Measurements from ENCODE around the gene ZNG1B. TPM values are rescaled to one million over a fixed set of nuclear protein-coding genes. Genes with fewer than 3 reads are reported as not detected.
A peak's percentile ranks its signal among the peaks of the same experiment; 100 is the strongest.
"Not testable (repeated sequence)": the region's sequence is repeated elsewhere in the genome, so short reads cannot be mapped to it uniquely, and the experiment has no call there.

ZNG1B gene
- total RNA-seq, result 37.5 TPM

DNA sequence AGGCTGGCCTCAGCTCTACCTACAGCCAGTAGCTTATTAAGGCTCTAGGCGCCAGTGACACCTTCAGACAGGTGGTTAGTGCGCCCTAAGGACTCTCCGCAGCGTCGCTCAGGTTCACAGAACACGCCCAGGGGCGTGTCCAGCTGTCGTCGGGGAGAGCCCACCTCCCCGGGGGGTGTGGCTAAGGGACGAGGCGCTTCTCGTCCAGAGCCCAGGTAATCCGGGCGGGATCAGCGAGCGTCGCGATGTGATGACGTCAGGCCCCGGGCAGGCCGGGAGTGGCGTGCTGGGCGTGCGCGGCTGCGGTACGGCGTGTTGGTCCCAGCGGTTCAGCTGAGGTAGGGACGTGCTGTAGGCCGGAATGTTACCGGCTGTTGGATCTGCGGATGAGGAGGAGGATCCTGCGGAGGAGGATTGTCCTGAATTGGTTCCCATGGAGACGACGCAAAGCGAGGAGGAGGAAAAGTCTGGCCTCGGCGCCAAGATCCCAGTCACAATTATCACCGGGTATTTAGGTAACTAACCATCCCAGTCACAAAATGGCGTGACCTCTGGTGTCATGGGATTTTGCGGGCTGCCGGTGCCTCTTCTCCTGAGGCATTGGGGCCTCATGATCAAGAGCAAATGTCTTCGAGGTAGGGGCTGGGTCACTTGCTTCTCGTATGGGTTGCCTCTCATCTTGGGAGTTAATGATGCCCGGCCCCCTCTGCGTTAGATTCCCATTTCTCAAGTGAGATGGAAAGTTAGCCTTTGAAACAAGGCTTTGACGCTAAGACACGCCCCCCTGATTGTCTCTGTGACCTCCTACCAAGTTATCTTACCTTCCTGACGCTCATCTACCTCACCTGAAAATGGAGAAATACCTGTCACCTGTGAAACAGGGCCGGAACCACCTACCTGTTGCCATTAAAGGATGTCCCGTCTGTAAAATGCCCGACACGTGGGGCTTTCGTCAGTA is at the start of gene ZNG1B:
TSS of gene ZNG1B (plus strand) at position 184 of the 958 bp plus-strand sequence. CDS start at position 362, 178 bp downstream.
- not testable (repeated sequence) for DNase-seq (ENCODE audit: low spot score in 2 of 2); FAIRE-seq

DNA sequence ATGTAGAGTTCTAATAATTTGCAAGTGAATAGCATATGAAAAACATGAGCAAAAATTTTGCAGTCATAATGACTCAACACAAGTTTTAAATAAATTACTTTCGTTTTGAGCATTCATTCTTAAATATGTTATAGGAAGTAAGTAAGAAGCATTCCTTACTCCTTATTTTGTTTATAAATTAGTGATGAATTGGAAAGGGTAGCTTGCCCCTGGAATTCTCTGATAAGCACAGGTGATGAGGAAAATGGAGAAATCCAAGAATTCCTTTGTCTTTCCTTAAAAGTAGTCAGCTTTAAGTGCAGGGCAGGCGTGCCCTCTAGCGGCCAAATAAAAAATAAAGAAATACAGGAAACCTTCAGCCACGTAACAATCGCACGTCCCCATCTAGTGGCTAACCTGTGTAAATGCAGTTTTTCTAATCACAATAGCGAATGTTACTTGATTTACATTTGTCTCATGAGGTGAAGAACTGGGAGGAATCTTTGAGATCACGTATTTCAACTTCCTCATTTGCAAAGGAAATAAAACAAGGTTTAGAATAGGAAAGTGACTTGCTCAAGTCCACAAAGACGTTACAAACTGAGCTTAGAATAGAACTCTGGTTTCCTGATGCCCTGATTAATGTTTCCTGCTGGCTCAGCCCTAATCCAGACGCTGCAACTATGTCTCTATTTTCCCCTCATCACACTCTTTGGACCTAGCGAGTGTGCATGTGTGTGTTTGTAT is 47.2 kb upstream of the ZNG1B start:
- peak; percentile 41 to 46 for DNase-seq (ENCODE audit: low spot score in 2 of 2)
- FAIRE-seq, result peak; percentile 49

DNA sequence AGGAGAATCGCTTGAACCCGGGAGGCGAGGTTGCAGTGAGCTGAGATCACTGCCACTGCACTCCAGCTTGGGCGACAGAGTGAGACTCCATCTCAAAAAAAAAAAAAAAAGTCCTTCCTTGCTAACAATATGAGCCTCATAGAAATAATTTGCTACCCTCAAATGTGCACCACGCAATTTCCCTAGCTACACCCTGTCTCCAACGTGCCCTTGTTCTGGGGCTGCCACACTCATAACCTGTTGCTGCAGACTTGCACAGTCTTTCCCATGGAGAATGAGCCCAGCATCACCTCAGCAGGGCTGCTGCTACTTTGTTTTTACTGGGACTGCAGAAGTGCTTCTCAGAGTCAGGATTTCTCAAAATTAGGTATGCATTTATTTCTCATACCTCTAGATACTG is 46.4 kb upstream of the ZNG1B start:
- no peak for DNase-seq (ENCODE audit: low spot score in 2 of 2)
- no peak for FAIRE-seq

DNA sequence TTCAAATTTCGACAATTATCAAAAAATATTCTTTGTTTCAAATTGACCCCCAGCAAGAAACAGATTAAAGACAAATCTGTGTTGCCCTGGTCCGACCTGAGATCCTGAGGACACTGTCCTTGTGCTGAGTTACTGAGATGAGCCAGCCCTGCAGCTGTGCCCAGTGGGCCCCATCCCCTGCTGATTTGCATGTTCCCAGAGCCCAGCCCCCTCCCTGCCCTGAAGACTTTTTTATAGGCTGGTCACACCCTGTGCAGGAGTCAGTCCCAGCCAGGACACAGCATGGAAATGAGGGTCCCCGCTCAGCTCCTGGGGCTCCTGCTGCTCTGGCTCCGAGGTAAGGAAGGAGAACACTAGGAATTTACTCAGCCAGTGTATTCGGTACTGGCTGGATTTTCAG is 31.4 kb upstream of the ZNG1B start:
- DNase-seq (ENCODE audit: low spot score in 2 of 2) (no peak), FAIRE-seq (no peak)

DNA sequence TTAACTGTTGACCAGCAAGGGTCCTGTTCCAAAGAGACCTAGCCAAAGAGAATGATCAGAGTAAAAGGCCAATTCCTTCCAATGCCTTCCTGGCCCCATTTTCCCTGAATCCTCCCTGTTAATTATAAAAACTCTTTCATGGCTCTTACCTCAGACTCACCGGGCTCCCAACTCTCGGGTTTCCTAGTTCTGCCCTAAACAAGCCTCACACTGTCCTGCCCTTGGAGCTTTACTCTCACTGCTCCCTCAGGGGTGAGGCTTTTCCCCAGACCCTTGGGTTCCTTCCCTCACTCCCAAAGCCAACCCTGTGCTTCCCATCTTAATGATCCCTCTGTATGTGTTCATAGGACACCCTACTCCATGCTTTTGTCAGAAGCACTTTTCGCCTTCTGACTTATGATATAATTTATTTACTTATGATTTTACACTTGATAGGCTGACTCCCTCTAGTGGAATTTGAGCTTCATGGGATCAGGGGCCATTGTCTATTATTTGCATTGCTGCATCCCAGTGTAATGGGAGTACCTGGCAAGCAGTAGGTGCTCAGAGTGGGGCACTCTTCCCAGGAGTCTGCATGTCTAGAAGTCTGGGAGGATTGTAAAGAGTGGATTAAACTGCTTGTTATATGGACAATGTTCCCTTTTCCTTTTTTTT is 29.9 kb upstream of the ZNG1B start:
- FAIRE-seq (no peak), DNase-seq (ENCODE audit: low spot score in 2 of 2) (no peak)

DNA sequence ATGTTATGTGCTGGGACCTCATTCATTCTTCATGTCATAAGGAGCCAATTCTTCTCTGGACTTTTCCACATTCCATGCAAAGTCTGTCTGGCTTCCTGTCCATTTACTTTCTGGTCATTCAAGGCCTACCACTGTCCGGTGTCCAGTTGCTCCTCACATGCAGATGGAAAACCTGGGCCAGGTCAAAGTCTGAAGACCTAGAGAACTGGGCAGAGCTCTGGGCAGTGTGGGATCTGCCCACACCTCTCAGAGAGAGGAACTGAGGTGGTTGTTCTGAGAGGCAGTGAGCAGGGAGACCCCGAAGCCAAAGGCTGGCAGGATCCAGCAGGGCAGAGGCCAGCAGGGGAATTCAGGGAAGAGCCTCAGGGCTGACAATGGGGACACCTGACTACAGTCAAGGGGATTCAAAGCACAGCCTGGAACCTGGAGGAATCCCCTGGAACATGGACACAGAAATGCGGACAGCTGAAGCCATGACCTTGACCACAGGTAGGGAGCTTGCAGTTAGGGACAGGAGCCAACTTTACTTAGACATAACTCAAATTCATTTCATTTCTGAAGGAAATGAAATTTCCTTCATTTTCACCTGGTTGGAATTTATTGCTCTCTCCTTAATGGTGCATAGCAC is 25.7 kb upstream of the ZNG1B start:
- not testable (repeated sequence) for DNase-seq (ENCODE audit: low spot score in 2 of 2); FAIRE-seq

DNA sequence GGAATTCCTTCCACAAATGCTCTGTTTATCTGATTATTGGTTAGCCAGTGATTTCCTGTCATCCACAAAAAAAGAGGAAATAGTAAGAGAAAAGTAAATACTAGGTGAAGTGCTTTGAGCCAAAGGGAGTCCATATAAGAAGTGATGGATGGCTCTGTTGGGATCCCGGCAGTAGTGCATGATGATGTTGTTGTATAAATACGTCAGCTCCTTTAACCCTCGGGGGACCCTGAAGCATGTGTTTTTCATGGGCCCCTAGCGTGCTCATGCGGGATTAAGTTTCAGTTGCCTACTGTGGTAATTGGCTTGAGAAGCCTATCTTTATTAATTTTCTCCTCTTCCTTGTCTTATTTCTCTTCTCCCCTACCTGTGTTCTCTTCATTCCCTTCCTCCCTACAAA is 24.7 kb upstream of the ZNG1B start:
- not testable (repeated sequence) for FAIRE-seq; DNase-seq (ENCODE audit: low spot score in 2 of 2)

DNA sequence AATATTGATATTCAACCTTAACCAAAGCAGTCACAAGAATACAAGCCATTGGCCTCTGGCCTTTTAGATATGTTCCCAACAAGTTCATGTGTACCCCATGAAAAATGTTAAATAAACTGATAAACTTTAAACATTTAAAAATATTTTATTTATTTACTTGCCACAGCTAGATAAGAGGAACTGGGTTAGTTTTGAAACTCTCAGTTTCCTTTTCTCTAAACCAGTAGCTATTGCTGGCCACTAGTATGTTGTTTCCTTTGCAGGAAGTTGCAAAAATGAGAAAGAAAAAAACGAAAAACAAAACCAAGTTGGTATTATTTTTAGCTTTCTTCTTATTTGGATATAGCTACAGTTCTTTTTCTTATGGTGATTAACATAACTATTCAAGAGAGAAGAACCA is 5.7 kb upstream of the ZNG1B start:
- FAIRE-seq, result not testable (repeated sequence)

DNA sequence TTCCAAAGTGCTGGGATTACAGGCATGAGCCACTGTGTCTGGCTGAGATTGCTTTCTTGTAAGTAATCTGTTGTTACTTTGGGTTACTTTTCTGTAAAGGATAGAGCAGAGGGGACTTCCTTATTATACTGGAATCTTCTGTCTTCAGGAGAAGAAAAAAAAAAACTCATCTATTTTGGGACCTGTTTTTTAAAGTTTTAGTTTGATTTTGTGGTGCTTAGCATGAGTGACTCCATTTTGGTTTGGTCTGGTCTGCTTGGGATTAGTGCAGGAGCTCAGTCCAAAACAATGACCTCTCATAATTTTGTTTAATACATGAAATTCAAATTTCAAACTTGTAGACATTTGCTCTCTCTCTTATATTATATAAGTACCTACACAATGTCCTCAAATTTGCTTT is 4.0 kb upstream of the ZNG1B start:
- not testable (repeated sequence) for FAIRE-seq; DNase-seq (ENCODE audit: low spot score in 2 of 2)

More for the DNA sequence above, 5.7 kb upstream of the ZNG1B start:
- not testable (repeated sequence) for DNase-seq (ENCODE audit: low spot score in 2 of 2)

DNA sequence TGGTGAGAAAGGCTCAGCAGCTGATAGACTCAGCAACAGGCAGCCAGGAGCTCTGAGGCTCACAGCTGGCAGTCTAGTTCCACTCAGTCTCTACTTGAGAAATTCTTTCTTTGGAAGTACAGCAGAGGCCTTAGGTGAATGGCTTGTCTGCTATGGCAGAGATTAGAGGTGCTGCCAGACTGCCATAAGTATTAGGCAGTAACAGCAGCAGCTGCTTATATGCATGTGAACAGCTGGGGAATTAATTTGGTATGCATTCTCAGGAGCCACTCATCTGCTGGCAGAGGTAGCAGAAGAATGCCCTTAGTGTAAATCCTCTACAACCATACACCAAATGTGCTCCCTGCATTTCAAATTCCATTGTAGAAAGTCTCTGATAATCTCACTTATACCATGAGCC is 28.3 kb downstream of the ZNG1B start:
- not testable (repeated sequence) for DNase-seq (ENCODE audit: low spot score in 2 of 2); FAIRE-seq

DNA sequence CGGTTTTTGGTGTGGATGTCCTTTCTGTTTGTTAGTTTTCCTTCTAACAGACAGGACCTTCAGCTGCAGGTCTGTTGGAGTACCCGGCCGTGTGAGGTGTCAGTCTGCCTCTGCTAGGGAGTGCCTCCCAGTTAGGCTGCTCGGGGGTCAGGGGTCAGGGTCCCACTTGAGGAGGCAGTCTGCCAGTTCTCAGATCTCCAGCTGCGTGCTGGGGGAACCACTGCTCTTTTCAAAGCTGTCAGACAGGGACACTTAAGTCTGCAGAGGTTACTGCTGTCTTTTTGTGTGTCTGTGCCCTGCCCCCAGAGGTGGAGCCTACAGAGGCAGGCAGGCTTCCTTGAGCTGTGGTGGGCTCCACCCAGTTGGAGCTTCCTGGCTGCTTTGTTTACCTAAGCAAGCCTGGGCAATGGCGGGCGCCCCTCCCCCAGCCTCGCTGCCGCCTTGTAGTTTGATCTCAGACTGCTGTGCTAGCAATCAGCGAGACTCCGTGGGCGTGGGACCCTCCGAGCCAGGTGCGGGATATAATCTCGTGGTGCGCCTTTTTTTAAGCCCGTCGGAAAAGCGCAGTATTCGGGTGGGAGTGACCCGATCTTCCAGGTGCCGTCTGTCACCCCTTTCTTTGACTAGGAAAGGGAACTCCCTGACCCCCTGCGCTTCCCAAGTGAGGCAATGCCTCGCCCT is 39.3 kb downstream of the ZNG1B start:
- DNase-seq (ENCODE audit: low spot score in 2 of 2); FAIRE-seq: not testable (repeated sequence)

DNA sequence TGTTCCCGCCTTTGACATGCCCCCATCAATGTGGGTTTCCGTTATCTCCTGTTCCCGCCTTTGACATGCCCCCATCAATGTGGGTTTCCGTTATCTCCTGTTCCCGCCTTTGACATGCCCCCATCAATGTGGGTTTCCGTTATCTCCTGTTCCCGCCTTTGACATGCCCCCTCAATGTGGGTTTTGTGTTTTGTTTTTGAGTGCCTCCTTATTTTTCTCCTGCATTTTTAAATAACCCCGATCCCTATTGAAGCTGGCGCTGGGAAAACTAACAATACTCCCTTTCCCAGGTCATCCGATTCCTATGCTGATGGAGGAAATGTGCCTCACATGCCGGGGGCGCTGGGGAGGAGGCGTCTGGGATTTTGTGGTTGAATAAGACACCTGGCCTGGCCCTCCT is 59.0 kb downstream of the ZNG1B start:
- not testable (repeated sequence) for DNase-seq (ENCODE audit: low spot score in 2 of 2); FAIRE-seq

DNA sequence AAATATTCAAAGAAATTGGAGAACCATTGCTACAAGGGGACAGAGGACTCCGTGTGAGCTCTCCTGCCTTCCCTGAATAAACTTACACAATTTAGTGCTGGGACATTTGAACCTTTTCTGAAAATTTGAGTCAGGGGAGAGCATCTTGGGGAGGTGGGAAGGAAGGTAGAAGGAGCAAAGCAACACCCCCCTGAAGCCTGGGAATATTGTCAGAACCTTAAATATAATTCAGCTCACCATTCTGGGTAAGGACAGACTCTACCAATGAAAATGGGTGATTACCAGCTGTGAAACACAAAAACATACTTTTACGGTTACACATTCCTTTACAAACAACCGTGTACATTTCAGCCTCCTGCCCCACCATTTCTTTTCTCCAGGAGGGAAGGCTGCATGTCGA is 60.9 kb downstream of the ZNG1B start, which contains the start of gene FOXD4L1:
TSS of gene FOXD4L1 (plus strand) at position 301 of the 400 bp plus-strand sequence. CDS start 592 bp downstream, outside the sequence.
- FAIRE-seq; DNase-seq (ENCODE audit: low spot score in 2 of 2): not testable (repeated sequence)

DNA sequence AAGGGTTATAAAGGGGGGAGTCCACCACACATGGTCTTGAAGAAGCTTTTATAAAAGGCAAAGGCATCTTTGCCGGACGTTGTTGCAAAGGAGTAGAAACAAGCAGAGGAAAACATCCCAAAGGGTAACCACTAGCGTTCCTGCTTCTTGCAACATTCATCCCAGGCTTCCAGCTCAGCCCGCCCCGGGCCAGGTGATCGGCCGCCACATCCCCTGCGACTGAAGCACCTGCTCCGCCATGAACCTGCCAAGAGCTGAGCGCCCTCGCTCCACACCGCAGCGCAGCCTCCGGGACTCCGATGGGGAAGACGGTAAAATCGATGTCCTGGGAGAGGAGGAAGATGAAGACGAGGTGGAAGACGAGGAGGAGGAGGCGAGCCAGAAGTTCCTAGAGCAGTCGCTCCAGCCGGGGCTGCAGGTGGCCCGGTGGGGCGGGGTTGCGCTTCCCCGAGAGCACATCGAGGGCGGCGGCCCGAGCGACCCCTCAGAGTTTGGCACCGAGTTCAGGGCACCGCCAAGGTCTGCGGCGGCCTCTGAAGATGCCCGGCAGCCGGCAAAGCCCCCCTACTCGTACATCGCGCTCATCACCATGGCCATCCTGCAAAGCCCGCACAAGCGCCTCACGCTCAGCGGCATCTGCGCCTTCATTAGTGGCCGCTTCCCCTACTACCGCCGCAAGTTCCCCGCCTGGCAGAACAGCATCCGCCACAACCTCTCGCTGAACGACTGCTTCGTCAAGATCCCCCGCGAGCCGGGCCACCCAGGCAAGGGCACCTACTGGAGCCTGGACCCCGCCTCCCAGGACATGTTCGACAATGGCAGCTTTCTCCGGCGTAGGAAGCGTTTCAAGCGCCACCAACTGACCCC is 61.8 kb downstream of the ZNG1B start:
- DNase-seq (ENCODE audit: low spot score in 2 of 2); FAIRE-seq: not testable (repeated sequence)

DNA sequence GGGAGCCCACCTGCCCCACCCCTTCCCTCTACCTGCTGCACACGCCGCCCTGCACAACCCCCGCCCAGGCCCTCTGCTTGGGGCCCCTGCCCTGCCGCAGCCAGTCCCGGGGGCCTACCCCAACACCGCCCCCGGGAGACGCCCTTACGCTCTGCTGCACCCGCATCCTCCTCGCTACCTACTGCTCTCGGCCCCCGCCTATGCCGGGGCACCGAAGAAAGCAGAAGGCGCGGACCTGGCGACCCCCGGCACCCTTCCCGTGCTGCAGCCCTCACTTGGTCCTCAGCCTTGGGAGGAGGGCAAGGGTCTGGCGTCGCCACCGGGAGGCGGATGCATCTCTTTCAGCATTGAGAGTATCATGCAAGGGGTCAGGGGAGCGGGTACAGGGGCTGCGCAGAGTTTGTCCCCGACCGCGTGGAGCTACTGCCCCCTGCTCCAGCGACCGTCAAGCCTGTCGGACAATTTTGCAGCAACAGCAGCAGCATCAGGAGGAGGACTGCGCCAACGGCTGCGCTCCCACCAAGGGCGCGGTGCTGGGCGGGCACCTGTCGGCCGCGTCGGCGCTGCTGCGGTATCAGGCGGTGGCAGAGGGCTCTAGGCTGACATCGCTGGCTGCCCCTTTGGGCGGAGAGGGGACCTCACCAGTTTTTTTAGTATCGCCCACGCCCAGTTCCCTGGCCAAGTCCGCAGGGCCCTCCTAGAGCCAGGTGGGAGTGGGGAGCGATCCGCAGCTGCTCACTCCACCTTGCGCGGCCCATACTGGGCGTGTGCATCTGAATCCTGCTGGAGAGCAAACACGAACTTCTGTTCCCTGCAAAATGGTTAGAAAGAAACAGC is 62.6 kb downstream of the ZNG1B start:
- not testable (repeated sequence) for DNase-seq (ENCODE audit: low spot score in 2 of 2); FAIRE-seq

DNA sequence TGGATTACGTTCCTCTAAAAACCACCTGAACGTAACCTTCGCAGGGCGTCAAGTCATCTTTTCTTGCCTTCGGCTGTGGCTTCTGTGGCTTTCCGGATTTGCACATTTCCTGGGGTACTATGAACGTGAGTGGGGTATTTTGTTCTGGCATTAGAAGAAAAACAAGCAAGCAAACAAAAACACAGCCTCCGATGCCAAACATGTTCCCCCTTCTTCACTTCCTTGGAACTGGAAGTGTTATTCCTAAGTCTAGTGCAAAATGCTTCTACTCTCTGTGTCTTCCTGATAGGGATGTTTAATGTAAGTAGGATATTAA is 63.2 kb downstream of the ZNG1B start:
- not testable (repeated sequence) for FAIRE-seq
- DNase-seq (ENCODE audit: low spot score in 2 of 2), result peak in 1 of 2 donors; percentile 3

DNA sequence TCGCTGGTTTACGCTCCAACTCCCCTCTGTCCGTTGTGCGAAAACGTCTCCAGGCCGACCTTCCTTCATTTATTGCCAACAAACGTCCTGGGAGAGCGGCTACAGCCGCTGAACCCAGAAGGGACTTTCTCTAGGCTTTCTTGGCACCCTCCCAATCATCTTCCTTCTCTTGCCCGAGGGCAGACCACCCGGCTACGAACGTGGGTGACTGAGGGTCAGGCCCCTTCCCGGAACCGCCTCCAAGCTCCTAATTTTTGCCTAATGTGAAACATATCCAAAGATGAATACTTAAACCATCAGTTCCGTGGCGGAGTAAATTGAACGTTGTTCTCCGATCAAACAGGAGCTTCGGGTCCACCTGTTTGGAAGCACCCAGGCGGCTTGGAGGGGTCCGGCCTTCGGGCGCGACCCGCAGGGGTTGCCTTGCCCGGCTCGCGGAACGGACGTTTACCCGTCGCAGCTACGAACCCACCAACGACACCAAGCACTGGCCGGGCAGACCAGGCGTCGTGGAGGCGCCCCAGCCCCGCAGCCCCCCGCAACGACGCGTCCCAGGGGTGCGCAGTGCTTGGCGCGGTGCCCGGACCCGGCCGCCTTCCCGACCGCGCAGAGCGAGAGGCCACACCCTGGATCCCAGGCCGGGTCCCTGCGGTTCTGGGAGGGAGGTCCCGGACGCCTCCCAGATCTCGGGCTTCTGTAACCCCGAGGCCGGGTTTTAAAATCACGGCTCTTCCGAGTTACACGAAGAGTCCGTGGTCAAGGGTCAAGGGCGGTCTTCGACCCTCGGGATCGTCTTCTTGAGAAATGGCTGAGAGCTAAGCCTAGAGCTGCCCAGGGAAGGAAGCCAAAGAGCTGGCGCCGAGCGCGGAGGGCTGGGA is 65.0 kb downstream of the ZNG1B start:
- DNase-seq (ENCODE audit: low spot score in 2 of 2), result peak in 1 of 2 donors; percentile 4
- not testable (repeated sequence) for FAIRE-seq

Data from frontal cortex (tissue), 4 donors.